ENCODE results near the gene ZNF502. TPM values are rescaled to one million over a fixed set of nuclear protein-coding genes. Genes with fewer than 3 reads are reported as not detected.

ZNF502 gene
- total RNA-seq, 2 experiments from 2014 or later, result 1.4 to 1.7 TPM

Other genes starting within 250 kb of the ZNF502 start
- gene ZNF445, start 235.0 kb upstream of the ZNF502 start, total RNA-seq, result 10 to 100 TPM; 22.4 to 24.9 TPM
- gene ZKSCAN7, start 157.5 kb upstream of the ZNF502 start, total RNA-seq, result under 1 TPM; 0.50 to 0.56 TPM
- gene ZNF660, start 127.7 kb upstream of the ZNF502 start, total RNA-seq, result under 1 TPM in 1 of 2 experiments, not detected in 1; 0.15 TPM
- gene ZNF197, start 87.6 kb upstream of the ZNF502 start, total RNA-seq, result 10 to 100 TPM; 13.2 to 14.8 TPM
- 1 to 10 TPM; 1.8 to 2.2 TPM for gene ZNF35, start 63.9 kb upstream of the ZNF502 start, total RNA-seq
- 1 to 10 TPM; 1.5 to 3.6 TPM for gene ZNF501, start 17.0 kb downstream of the ZNF502 start, total RNA-seq
- 10 to 100 TPM; 35.0 to 56.6 TPM for gene KIAA1143, start 49.0 kb downstream of the ZNF502 start, total RNA-seq
- 10 to 100 TPM; 58.8 to 73.5 TPM for gene KIF15, start 49.1 kb downstream of the ZNF502 start, total RNA-seq
- gene TMEM42, start 149.3 kb downstream of the ZNF502 start, total RNA-seq, result 10 to 100 TPM; 10.7 to 13.0 TPM
- not detected for gene TGM4, start 161.9 kb downstream of the ZNF502 start, total RNA-seq